22Rv1 (cell line): ENCODE data around the gene KRT3.

ENCODE experiments used
- ZFX ChIP-seq: fragments of 450-650 bp; IDR thresholded peaks from 2 replicates; pipeline ENCODE4 v1.6.1; 2017; ENCODE audit warnings: antibody characterized with exemption, borderline replicate concordance
- TF ChIP-seq, protein P1 (sequence below): fragments of 450-650 bp; IDR thresholded peaks from 2 replicates; pipeline ENCODE4 v1.5.1; 2017; ENCODE audit warnings: mild to moderate bottlenecking

GRCh38 chr12:52754135-52754534, 41.8 kb downstream of the KRT3 start:
- TF ChIP-seq, protein P1, sequence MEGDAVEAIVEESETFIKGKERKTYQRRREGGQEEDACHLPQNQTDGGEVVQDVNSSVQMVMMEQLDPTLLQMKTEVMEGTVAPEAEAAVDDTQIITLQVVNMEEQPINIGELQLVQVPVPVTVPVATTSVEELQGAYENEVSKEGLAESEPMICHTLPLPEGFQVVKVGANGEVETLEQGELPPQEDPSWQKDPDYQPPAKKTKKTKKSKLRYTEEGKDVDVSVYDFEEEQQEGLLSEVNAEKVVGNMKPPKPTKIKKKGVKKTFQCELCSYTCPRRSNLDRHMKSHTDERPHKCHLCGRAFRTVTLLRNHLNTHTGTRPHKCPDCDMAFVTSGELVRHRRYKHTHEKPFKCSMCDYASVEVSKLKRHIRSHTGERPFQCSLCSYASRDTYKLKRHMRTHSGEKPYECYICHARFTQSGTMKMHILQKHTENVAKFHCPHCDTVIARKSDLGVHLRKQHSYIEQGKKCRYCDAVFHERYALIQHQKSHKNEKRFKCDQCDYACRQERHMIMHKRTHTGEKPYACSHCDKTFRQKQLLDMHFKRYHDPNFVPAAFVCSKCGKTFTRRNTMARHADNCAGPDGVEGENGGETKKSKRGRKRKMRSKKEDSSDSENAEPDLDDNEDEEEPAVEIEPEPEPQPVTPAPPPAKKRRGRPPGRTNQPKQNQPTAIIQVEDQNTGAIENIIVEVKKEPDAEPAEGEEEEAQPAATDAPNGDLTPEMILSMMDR: no peak
- no peak for TF ChIP-seq ZFX
